Mucosa of rectum (tissue), 2 donors: ENCODE results near the gene MRPS23.

Experiments
- H3K27ac ChIP-seq, 2 donors: one replicate each; pipeline ENCODE4 v1.7.0; 2013; ENCODE audit warnings: inconsistent platforms in 2 of 2, low read depth in 2 of 2, low read length in 2 of 2
- H3K27me3 ChIP-seq, 2 donors: one replicate each; pipeline ENCODE4 v1.7.0; 2013; ENCODE audit warnings: low read length in 2 of 2; ENCODE audit not compliant: control insufficient read depth in 2 of 2, insufficient read depth in 2 of 2
- H3K36me3 ChIP-seq, 2 donors: one replicate each; pipeline ENCODE4 v1.7.0; 2013; ENCODE audit warnings: low read length in 2 of 2; ENCODE audit not compliant: control insufficient read depth in 2 of 2, insufficient read depth in 2 of 2
- H3K4me1 ChIP-seq, 2 donors: one replicate each; pipeline ENCODE4 v1.7.0; 2013; ENCODE audit warnings: low read length in 2 of 2, mild to moderate bottlenecking in 1 of 2; ENCODE audit not compliant: control insufficient read depth in 2 of 2, insufficient read depth in 2 of 2
- H3K4me3 ChIP-seq, 2 donors: one replicate each; pipeline ENCODE4 v1.7.0; 2013; ENCODE audit warnings: low read length in 2 of 2
- H3K9ac ChIP-seq, 2 donors: one replicate each; pipeline ENCODE4 v1.7.0; 2013; ENCODE audit warnings: low read length in 2 of 2, low read depth in 1 of 2, mild to moderate bottlenecking in 1 of 2
- H3K9me3 ChIP-seq, 2 donors: one replicate each; pipeline ENCODE4 v1.7.0; 2013; ENCODE audit warnings: low read length in 2 of 2; ENCODE audit not compliant: control insufficient read depth in 2 of 2
- donor health status: healthy.
- donor health status: Normal muscosa, but diverticular disease.

The MRPS23 gene

DNA sequence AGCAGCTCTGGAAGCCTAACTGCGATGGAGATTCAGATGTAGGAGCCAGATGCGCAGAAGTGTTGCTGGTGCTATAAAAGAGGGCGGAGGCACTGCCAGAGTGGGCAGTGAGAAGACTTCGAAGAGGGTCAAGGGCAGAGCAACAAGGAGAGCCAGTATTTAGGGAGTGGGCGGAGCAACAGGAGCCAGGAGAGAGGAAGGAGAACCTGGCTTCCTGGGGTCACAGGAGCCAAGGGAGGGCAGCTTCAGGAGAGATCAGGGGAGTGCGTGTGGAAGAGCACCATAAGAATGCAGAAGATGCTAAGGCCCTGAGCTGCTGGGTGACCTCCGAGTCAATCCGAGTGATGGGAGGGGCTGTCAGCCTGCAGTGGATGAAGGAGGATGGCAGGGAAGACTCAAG lies 14.4 kb upstream of the MRPS23 start:
- H3K9me3 ChIP-seq = no peaks in the 10 kb centered on the region
- no peak overlapping the region for H3K9ac ChIP-seq
- H3K27ac ChIP-seq = no peak overlapping the region
- peaks cover 29 to 32% of the 10 kb centered on the region in 2 donors for H3K4me1 ChIP-seq
- H3K36me3 ChIP-seq = peaks cover 0 to 2% of the 10 kb centered on the region in 2 donors
- no peak overlapping the region for H3K4me3 ChIP-seq
- no peaks in the 10 kb centered on the region for H3K27me3 ChIP-seq

DNA sequence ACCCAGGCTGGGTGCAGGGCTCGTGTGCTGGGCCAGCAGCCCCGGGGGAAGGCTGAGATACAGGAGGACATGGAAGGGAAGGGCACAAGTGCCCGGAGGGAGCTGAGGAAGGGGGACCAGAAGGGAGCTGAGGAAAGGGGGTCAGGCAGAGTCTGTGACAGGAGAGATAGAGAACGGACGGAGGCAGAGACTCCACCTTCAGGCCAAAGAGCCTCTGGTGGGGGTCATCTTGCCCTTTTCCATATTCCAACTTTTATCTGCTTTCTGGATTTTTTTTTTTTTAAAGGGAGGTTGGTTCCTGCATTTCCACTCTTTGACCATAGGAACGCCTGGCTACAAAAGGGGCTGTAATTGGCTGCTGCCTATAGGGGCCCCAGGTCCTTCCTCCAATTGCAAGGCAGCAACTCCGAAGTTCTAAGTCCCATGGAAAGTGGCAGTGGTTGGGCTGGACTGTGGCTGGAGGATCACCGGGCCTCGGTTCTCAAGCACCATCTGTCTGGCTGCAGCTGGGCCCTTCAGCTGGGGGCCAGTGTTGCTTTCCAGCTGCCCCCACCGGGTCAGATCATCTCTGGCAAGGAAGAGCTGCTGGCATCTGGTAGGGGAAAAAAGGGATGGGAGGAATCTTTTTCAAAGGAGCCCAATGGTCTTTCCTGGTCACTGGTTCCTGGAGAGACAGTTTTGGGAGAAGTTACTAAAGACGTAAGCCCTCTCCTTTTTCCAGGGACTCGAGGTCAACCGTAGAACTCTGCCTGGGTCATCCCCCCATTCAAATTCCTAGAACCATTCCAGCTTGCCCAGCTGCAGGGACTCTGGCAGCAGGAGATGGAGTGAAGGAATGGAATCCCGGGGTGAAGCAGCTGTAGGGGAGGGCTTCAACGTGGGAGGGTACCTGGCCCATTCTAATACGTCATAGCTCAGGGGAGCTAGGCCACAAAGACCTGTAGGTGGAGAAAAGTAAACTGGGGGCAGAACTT lies 13.1 kb upstream of the MRPS23 start:
- Histone ChIP-seq H3K36me3 (no peaks in the 10 kb centered on the region), H3K4me1 (peaks cover 24 to 25% of the 10 kb centered on the region in 2 donors), H3K4me3 (no peak overlapping the region), H3K9ac (no peak overlapping the region), H3K27me3 (no peaks in the 10 kb centered on the region), H3K9me3 (no peaks in the 10 kb centered on the region), H3K27ac (peak overlapping the region in 1 of 2 donors; percentile 86)

DNA sequence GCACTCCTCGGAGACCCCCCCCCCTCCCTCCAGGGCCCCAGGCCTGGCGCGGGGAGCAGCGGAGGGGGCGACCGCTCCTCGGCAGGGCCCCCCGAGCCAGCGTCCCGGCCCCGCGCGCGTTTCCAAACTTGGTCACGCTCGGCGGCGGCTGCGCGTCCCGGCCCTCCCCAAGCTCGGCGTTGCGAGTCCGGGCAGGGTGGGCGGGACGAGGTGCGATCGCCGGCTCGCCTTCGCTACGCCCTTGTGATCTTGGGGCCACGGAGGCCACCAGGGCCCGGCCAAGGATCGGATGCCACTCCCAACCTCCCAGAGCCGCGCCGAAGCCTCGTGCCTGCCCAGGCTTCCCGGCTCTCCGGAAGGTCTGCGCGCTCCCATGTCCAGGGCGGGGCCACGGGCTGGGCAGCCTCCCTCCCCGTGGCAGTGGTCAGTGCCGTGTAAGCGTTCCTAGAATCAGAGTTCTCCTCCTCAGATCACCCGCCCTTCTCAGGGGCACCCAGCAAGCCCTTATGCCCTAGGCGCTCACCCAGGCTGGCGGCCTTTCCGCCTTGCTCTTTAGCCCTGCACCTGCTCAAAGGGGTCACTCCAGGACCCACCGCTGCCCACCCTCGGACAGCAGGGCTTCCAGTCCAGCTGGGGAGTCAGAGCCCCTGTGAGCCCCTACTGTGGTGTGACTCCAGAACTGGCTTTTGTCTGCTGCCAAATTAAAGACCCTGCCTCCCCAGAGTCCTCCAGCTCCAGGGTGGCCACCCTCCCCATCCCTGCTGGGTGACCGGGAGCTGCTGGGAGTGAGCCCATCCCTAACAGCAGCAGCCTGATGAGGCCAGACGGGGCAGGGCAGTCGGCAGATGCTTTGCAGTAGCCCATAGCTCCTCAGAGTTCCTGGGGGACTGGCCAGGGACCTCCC lies 12.2 kb upstream of the MRPS23 start:
- Histone ChIP-seq H3K9ac (peak overlapping the region; percentile 54 to 72), H3K36me3 (no peaks in the 10 kb centered on the region), H3K4me3 (peak overlapping the region; percentile 61 to 62), H3K9me3 (no peaks in the 10 kb centered on the region), H3K27me3 (no peaks in the 10 kb centered on the region), H3K4me1 (peaks cover 22% of the 10 kb centered on the region in 2 donors), H3K27ac (peak overlapping the region; percentile 73 to 86)

DNA sequence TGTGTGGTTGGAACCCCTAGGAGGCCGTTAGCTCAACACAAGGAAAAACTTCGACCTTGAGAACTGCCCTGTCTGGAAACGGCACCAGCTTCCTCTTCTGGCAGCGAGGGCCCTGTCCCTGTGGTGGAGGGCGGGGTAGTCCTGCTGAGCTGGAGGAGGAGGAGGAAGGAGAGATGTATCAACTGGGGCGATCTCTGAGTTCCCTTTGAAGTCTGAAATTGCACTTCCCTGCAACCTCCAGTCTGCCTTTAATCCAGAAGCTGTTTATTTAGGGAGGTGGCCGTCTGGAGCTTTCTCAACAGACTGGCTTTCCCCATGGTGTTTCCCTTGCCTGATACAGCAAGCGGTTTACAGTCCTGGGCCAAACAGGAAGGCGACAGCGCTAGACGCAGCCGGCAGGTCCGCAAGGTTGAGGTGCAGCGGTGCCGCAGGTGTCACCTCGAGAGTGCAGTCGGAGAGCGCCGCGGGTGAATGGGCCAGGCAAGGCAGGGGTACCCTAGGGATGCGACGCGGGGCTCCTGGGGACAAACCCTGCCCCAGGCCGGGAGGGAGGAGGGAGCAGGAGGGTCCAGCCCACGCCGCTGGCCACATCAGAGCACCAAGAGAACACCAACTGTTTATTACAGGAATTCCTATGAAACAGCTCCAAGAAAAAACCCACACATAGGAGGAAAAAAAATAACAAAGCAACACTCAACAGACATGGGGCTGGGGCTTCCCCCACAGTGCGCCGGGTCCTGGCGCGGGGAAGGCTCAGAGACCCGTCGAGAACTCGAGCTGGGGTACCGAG lies 11.4 kb upstream of the MRPS23 start:
- Histone ChIP-seq H3K27ac (peak overlapping the region; percentile 73 to 86), H3K4me1 (peaks cover 22% of the 10 kb centered on the region in 2 donors), H3K4me3 (peak overlapping the region; percentile 61 to 62), H3K9me3 (no peaks in the 10 kb centered on the region), H3K27me3 (no peaks in the 10 kb centered on the region), H3K9ac (peak overlapping the region; percentile 54 to 72), H3K36me3 (no peaks in the 10 kb centered on the region)

DNA sequence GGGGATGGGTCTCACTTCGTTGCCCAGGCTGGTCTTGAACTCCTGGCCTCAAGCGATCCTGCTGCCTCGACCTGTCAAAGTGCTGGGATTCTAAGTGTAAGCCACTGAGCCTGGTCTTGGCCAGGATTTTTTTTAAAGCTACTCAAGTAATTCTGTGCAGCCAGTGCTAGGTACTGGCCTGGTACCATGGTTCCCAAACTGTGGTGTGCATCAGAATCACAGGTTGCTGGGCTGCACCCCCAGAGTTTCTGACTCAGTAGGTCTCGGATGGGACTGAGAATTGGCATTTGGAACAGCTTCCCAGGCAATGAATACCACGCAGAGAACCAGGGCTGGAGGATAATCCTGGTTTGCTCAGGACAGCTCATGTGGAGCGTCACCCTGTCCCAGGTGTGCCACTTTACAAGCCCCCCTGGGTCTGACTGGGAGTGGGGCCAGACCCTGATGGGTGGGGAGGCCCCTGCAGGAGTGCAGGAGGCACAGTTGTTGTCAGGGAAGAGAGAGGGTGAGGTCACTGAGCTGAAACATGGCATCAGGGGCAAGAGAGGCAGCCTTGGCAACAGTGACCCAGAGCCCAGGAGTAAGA lies 10.7 kb upstream of the MRPS23 start:
- peaks cover 22% of the 10 kb centered on the region in 2 donors for H3K4me1 ChIP-seq
- no peaks in the 10 kb centered on the region for H3K27me3 ChIP-seq
- no peaks in the 10 kb centered on the region for H3K36me3 ChIP-seq
- peak overlapping the region; percentile 61 to 62 for H3K4me3 ChIP-seq
- peak overlapping the region; percentile 17 to 72 for H3K9ac ChIP-seq
- peak overlapping the region; percentile 73 to 86 for H3K27ac ChIP-seq
- no peaks in the 10 kb centered on the region for H3K9me3 ChIP-seq

DNA sequence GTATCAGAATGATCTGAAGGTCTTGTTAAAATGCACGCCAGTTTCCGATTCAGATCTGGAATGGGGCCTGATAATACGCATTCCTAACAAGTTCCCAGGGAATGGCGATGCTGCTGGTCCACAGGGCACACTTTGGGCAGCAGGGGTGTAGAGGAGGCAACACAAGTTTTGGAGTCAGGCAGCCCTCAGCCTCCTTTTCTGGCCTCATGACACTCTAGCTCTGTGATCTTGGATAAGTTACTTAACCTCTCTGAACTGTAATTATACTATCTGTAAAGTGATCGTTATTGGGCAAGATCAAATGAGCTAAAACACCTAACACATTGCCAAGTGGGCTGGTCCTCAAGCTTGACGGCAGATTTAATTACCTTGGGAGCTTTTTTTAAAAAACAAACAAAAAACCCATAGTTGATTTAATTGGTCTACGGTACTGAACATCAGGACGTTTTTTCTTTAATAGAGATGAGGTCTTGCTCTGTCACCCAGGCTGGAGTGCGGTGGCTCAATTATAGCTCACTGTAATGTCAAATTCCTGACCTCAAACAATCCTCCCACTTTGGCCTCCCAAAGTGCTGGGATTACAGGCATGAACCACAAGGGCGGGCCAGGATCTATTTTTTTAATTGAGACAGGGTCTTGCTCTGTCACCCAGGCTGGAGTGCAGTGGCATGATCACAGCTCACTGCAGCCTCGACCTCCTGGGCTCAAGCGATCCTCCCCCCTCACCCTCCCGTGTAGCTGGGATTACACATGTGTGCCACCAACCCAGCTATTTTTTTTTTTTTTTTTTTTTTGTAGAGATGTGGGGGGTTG lies 10.0 kb upstream of the MRPS23 start:
- Histone ChIP-seq H3K36me3 (no peaks in the 10 kb centered on the region), H3K27me3 (no peaks in the 10 kb centered on the region), H3K9me3 (no peaks in the 10 kb centered on the region), H3K4me3 (no peak overlapping the region), H3K9ac (no peak overlapping the region), H3K27ac (no peak overlapping the region), H3K4me1 (peaks cover 22% of the 10 kb centered on the region in 2 donors)

DNA sequence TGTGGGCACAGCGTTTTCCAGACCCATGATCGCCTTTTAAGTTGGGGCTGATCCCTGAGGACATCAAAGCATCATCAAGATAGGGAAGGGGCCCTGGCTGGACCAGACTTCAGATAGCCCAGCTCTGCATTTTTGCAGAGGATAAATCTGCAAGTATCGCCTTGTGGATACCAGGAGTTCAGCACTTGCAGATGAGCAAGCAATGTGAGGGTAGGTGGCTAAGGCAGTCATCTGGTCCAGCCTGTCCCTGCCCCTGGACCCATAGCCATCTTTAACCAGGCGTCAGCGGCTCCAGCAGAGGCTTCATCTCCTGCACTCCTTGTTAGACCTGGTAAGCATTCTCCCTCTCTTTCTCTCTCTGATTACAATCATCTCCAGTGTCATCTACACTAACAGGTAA lies 9.0 kb upstream of the MRPS23 start:
- H3K9me3 ChIP-seq = no peaks in the 10 kb centered on the region
- no peak overlapping the region for H3K9ac ChIP-seq
- H3K4me3 ChIP-seq = no peak overlapping the region
- H3K36me3 ChIP-seq = no peaks in the 10 kb centered on the region
- no peak overlapping the region for H3K27ac ChIP-seq
- H3K4me1 ChIP-seq = peaks cover 22% of the 10 kb centered on the region in 2 donors
- no peaks in the 10 kb centered on the region for H3K27me3 ChIP-seq

DNA sequence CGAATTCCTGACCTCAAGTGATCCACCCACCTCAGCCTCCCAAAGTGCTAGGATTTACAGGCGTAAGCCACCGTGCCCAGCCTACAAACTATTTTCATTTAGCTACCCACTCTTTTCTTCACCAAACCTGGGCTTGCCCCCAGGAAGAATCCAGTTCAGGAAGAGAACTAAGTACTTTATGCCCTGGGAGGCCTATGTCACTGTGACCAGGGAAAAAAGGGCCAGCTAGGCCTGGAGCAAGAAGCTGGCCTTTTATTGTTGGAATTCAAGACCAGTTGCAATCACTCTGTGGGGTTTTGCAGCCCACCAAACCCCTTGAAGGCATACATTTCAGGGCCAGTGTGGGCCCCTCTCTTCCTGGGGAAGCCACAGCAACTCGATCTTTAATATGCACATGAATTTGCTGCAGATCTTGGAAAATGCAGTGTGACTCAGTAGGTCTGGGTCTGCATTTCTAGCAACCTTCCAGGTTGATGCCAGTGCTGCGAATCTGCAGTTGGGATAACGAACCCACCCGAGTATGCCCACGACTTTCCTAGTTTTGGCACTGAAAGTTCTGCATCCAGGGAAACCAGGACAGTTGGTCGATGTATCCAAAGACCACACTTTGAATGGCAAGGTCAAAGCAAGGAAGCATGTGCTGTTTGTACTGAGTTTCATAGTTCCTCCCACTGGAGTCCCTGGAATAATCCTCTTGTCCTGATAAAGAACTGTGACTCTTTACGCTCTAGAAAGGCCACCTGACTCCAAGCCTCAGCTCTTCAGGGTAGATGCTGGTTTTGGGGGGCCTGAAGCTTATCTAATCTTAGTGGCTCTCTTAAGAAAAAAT lies 7.2 kb upstream of the MRPS23 start:
- H3K9ac ChIP-seq = no peak overlapping the region
- peaks cover 18 to 24% of the 10 kb centered on the region in 2 donors for H3K4me1 ChIP-seq

More for the DNA sequence above, 7.2 kb upstream of the MRPS23 start:
- H3K27me3 ChIP-seq = no peaks in the 10 kb centered on the region
- H3K9me3 ChIP-seq = no peaks in the 10 kb centered on the region
- no peak overlapping the region for H3K27ac ChIP-seq
- no peak overlapping the region for H3K4me3 ChIP-seq
- no peaks in the 10 kb centered on the region for H3K36me3 ChIP-seq
